ENCODE results near the gene EPHB2.
A peak's percentile ranks its signal among the peaks of the same experiment; 100 is the strongest.

The EPHB2 gene

GRCh38 chr1:22711591-22712501, 1.2 kb downstream of the EPHB2 start:
- H3K9me3 ChIP-seq (replicated peaks in 1 of 11): no peaks in the 10 kb centered on the region
- no peak for TF ChIP-seq Cebpa-rat (IDR thresholded peaks at IDR 0.05)
- H3K36me3 ChIP-seq: no peaks in the 10 kb centered on the region
- H3K27ac ChIP-seq: no peak overlapping the region; a peak in 1 of 22 replicates
- H3K4me1 ChIP-seq: peaks cover 45 to 68% (median 56%) of the 10 kb centered on the region in 10 experiments
- H4K20me1 ChIP-seq: peaks cover 0 to 54% (median 25%) of the 10 kb centered on the region in 11 experiments; a peak in 15 of 22 replicates
- H3K27me3 ChIP-seq: peaks cover 23 to 68% (median 57%) of the 10 kb centered on the region in 11 experiments
- peak overlapping the region; percentile 87 to 96 (median 92) for H3K4me2 ChIP-seq
- H3K9ac ChIP-seq: peak overlapping the region in 7 of 11 experiments; percentile 44 to 93 (median 91); a peak in 11 of 22 replicates
- peak overlapping the region; percentile 59 to 77 (median 66) for H3K4me3 ChIP-seq

- H3K4me2 ChIP-seq: peak overlapping the region; percentile 87 to 96 (median 92)
- H3K9ac ChIP-seq: peak overlapping the region in 3 of 11 experiments; percentile 2 to 91 (median 44); a peak in 2 of 22 replicates
- H4K20me1 ChIP-seq: peaks cover 0 to 62% (median 25%) of the 10 kb centered on the region in 11 experiments; a peak in 15 of 22 replicates
- no peaks in the 10 kb centered on the region for H3K36me3 ChIP-seq
- no peak overlapping the region for H3K27ac ChIP-seq
- peaks cover 23 to 68% (median 57%) of the 10 kb centered on the region in 11 experiments for H3K27me3 ChIP-seq
- no peaks in the 10 kb centered on the region for H3K9me3 ChIP-seq (replicated peaks in 1 of 11)
- H3K4me3 ChIP-seq: peak overlapping the region in 7 of 10 experiments; percentile 14 to 77 (median 67); a peak in 10 of 20 replicates
- H3K4me1 ChIP-seq: peaks cover 53 to 71% (median 65%) of the 10 kb centered on the region in 10 experiments
- TF ChIP-seq Cebpa-rat (IDR thresholded peaks at IDR 0.05): no peak
These were observed 2.0 kb downstream of the EPHB2 start for GRCh38 chr1:22712502-22713271.

GRCh38 chr1:22714455-22714854, 3.8 kb downstream of the EPHB2 start:
- no peak overlapping the region for H3K27ac ChIP-seq
- no peak overlapping the region for H3K9ac ChIP-seq
- no peak overlapping the region for H3K4me2 ChIP-seq
- H3K27me3 ChIP-seq: peaks cover 23 to 62% (median 54%) of the 10 kb centered on the region in 11 experiments
- H3K4me1 ChIP-seq: peaks cover 42 to 60% (median 55%) of the 10 kb centered on the region in 10 experiments
- no peaks in the 10 kb centered on the region for H3K9me3 ChIP-seq (replicated peaks in 1 of 11)
- H3K36me3 ChIP-seq: no peaks in the 10 kb centered on the region
- H4K20me1 ChIP-seq: peaks cover 0 to 63% (median 25%) of the 10 kb centered on the region in 11 experiments; a peak in 15 of 22 replicates
- H3K4me3 ChIP-seq: no peak overlapping the region
- TF ChIP-seq Cebpa-rat (IDR thresholded peaks at IDR 0.05): no peak

GRCh38 chr1:22717037-22717760, 6.6 kb downstream of the EPHB2 start:
- Histone ChIP-seq H4K20me1 (peaks cover 0 to 54% (median 19%) of the 10 kb centered on the region in 11 experiments; a peak in 15 of 22 replicates), H3K27me3 (peaks cover 10 to 34% (median 28%) of the 10 kb centered on the region in 11 experiments), H3K9ac (peak overlapping the region in 5 of 11 experiments; percentile 10 to 44 (median 26); a peak in 2 of 22 replicates), H3K4me1 (peaks cover 29 to 44% (median 38%) of the 10 kb centered on the region in 10 experiments), H3K36me3 (no peaks in the 10 kb centered on the region), H3K9me3 (replicated peaks in 1 of 11) (no peaks in the 10 kb centered on the region), H3K27ac (peak overlapping the region in 2 of 11 experiments; percentile 16 to 19; a peak in 1 of 22 replicates), H3K4me3 (peak overlapping the region in 2 of 10 experiments; percentile 17 to 23; a peak in 3 of 20 replicates), H3K4me2 (peak overlapping the region; percentile 54 to 95 (median 74))
- TF ChIP-seq Cebpa-rat (IDR thresholded peaks at IDR 0.05): no peak

- no peaks in the 10 kb centered on the region for H3K9me3 ChIP-seq (replicated peaks in 1 of 11)
- no peaks in the 10 kb centered on the region for H3K27me3 ChIP-seq
- TF ChIP-seq Cebpa-rat (IDR thresholded peaks at IDR 0.05): peak in 1 of 11 experiments; percentile 31; a peak in 1 of 22 replicates
- H3K36me3 ChIP-seq: no peaks in the 10 kb centered on the region
- H4K20me1 ChIP-seq: peaks cover 0 to 14% (median 0%) of the 10 kb centered on the region in 11 experiments; a peak in 6 of 22 replicates
- no peak overlapping the region for H3K9ac ChIP-seq
- H3K4me1 ChIP-seq: peaks cover 11 to 22% (median 18%) of the 10 kb centered on the region in 10 experiments
- H3K4me3 ChIP-seq: no peak overlapping the region
- no peak overlapping the region for H3K27ac ChIP-seq
- H3K4me2 ChIP-seq: no peak overlapping the region
These were observed 10.7 kb downstream of the EPHB2 start for GRCh38 chr1:22721122-22721873.

GRCh38 chr1:22722901-22723550, 12.4 kb downstream of the EPHB2 start:
- H3K9ac ChIP-seq: no peak overlapping the region
- no peak for TF ChIP-seq Cebpa-rat (IDR thresholded peaks at IDR 0.05)
- no peak overlapping the region for H3K4me2 ChIP-seq
- no peak overlapping the region for H3K4me3 ChIP-seq
- H3K36me3 ChIP-seq: no peaks in the 10 kb centered on the region
- H3K27me3 ChIP-seq: peaks cover 0 to 7% (median 3%) of the 10 kb centered on the region in 11 experiments; a peak in 17 of 22 replicates
- no peaks in the 10 kb centered on the region for H3K9me3 ChIP-seq (replicated peaks in 1 of 11)
- H4K20me1 ChIP-seq: peaks cover 0 to 7% (median 0%) of the 10 kb centered on the region in 11 experiments; a peak in 3 of 22 replicates
- H3K27ac ChIP-seq: no peak overlapping the region
- peaks cover 4 to 9% (median 6%) of the 10 kb centered on the region in 10 experiments for H3K4me1 ChIP-seq

GRCh38 chr1:22727873-22728272, 17.2 kb downstream of the EPHB2 start:
- Histone ChIP-seq H3K27ac (no peak overlapping the region), H3K27me3 (peaks cover 7 to 21% (median 16%) of the 10 kb centered on the region in 11 experiments; a peak in 21 of 22 replicates), H3K4me2 (no peak overlapping the region), H3K4me1 (peaks cover 3 to 16% (median 13%) of the 10 kb centered on the region in 10 experiments; a peak in 15 of 20 replicates), H3K9me3 (replicated peaks in 1 of 11) (no peaks in the 10 kb centered on the region), H3K9ac (no peak overlapping the region), H3K36me3 (no peaks in the 10 kb centered on the region), H4K20me1 (peaks cover 0 to 15% (median 0%) of the 10 kb centered on the region in 11 experiments; a peak in 3 of 22 replicates), H3K4me3 (no peak overlapping the region)
- TF ChIP-seq Cebpa-rat (IDR thresholded peaks at IDR 0.05): no peak
